Measurements from ENCODE around the gene DGKD.

The DGKD gene

GRCh38 chr2:233463586-233463985 is 109.3 kb downstream of the DGKD start:
- TF ChIP-seq CTCF (IDR thresholded peaks at IDR 0.05; ENCODE audit: borderline replicate concordance, insufficient read depth, low read depth, low read length) = no peak
- H3K4me3 ChIP-seq (ENCODE audit: low read depth, low read length) = no peak overlapping the region

GRCh38 chr2:233464056-233464455 is 109.8 kb downstream of the DGKD start:
- H3K4me3 ChIP-seq (ENCODE audit: low read depth, low read length) = no peak overlapping the region
- no peak for TF ChIP-seq CTCF (IDR thresholded peaks at IDR 0.05; ENCODE audit: borderline replicate concordance, insufficient read depth, low read depth, low read length)

- H3K4me3 ChIP-seq (ENCODE audit: low read depth, low read length) = no peak overlapping the region
- TF ChIP-seq CTCF (IDR thresholded peaks at IDR 0.05; ENCODE audit: borderline replicate concordance, insufficient read depth, low read depth, low read length) = no peak
These were observed 110.4 kb downstream of the DGKD start for GRCh38 chr2:233464531-233465240.

GRCh38 chr2:233466991-233467603 is 112.8 kb downstream of the DGKD start:
- TF ChIP-seq CTCF (IDR thresholded peaks at IDR 0.05; ENCODE audit: borderline replicate concordance, insufficient read depth, low read depth, low read length) = no peak
- H3K4me3 ChIP-seq (ENCODE audit: low read depth, low read length) = no peak overlapping the region

GRCh38 chr2:233468047-233468740 is 113.9 kb downstream of the DGKD start:
- TF ChIP-seq CTCF (IDR thresholded peaks at IDR 0.05; ENCODE audit: borderline replicate concordance, insufficient read depth, low read depth, low read length) = no peak
- no peak overlapping the region for H3K4me3 ChIP-seq (ENCODE audit: low read depth, low read length)

- no peak for TF ChIP-seq CTCF (IDR thresholded peaks at IDR 0.05; ENCODE audit: borderline replicate concordance, insufficient read depth, low read depth, low read length)
These were observed 114.4 kb downstream of the DGKD start for GRCh38 chr2:233468741-233469110.

More at GRCh38 chr2:233468741-233469110, 114.4 kb downstream of the DGKD start:
- no peak overlapping the region for H3K4me3 ChIP-seq (ENCODE audit: low read depth, low read length)
